ENCODE data around the gene FAM3A.

Gene FAM3A

GRCh38 chrX:154547245-154548027 lies 31.4 kb upstream of the FAM3A start, which contains the start of gene IKBKG (continued):
- TF ChIP-seq ZBTB11 (tag by site-specific recombination; conservative IDR thresholded peaks at IDR 0.05; ENCODE audit: low read depth) (peak; percentile 95), ZNF518A (tag by site-specific recombination; conservative IDR thresholded peaks at IDR 0.05; ENCODE audit: low read depth) (peak; percentile 85), PRDM10 (tag by site-specific recombination; IDR thresholded peaks at IDR 0.05) (peak; percentile 86), ZNF398 (tag by site-specific recombination; IDR thresholded peaks at IDR 0.05) (peak; percentile 44; the same call in 1 of the 2 replicates), KLF9 (tag by site-specific recombination; IDR thresholded peaks at IDR 0.05; ENCODE audit: low read depth) (peak; percentile 87), KLF16 (tag by site-specific recombination; IDR thresholded peaks at IDR 0.05) (peak; percentile 75), SP3 (tag by site-specific recombination; IDR thresholded peaks at IDR 0.05) (peak; percentile 98), PATZ1 (tag by site-specific recombination; IDR thresholded peaks at IDR 0.05) (0 out of 2 replicates have a peak, but pooled peaks have one; percentile 43), ZNF501 (tag by site-specific recombination; IDR thresholded peaks at IDR 0.05) (peak; percentile 52), ZNF560 (tag by site-specific recombination; IDR thresholded peaks at IDR 0.05; ENCODE audit: borderline replicate concordance) (no peak), ZNF600 (tag by site-specific recombination; IDR thresholded peaks at IDR 0.05) (peak; percentile 52; the same call in 1 of the 2 replicates), ZNF114 (tag by site-specific recombination; IDR thresholded peaks at IDR 0.05) (no peak), ZSCAN30 (tag by site-specific recombination; IDR thresholded peaks at IDR 0.05) (peak; percentile 92)

Measured in HEK293 (cell line).